SIG-M5 (cell line): ENCODE data around the gene TASP1.

ENCODE experiments used
- DNase-seq: peaks from one replicate; lab custom pipeline; 2025; lab: John Stamatoyannopoulos, UW

Gene TASP1

DNA sequence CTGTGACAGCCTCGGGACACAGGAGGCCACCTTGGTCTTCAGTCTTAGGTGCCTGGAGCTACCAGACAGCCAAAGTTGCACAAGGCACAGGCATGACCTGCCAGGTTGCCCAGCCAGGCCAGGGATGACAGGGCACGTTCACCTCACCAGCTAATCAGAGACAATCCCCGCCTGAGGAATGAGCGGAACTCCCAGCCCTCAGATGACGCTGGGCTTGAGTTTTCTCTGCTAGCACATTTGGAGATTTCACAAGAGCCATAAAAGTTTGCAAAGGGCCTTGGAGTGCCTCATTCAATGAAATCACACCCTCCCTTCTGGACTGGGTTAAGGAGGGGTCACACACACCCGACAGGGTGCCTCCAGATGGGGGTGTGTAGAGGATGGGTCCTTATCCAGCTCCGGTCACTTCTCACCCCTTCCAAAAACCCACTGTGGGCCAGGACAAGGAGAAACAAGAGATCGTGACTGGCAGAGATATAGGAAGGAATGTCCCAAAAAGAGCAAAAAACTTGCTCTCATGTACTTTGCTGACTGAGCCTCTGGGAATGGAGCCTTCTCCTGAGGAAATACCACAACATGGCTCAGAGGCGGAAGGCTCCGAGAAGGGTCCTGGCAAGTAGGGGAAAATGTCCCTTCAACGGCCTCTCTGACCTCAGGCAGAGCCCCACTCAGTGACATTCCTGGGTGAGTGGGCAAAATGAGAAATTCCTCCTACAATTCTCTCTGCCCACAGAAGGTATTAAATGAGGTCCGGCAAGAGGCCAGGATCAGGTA lies 296.1 kb downstream of the TASP1 start:
- no peak for DNase-seq

DNA sequence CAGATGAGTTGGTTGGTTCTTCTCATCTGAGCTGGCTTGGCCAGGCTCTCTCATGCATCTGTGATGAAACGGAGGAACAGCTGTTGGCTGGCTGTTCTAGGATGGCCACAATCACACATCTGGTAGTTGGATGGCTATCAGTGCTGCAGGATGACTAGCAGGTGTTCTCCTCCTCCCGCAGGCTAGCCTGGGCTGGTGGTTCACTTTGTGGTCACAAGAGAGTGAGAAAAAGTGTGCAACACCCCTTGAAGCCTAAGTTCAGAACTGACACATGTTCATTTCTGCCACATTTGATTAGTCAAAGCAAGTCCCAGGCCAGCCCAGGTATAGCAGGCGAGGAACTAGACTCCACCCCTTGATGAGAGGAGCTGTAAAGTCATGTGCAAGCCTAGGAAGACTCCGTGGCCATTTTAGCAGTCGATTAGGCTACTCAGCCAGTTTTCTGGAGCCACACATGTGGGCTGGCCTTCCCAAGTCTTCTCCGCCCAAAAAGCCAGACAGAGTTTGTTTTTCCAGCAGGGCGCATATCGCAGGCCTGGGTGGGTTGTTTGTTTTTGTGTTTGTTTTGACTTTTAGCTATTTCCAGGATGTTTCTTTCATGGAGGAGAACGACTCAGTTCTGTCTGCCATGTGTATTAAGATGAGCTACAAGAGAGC lies 296.9 kb downstream of the TASP1 start:
- DNase-seq, result no peak

GRCh38 chr20:13340088-13340487 lies 298.6 kb downstream of the TASP1 start:
- DNase-seq, result no peak
